ENCODE measurements around the gene SRSF11.
"Not testable (repeated sequence)": the region's sequence is repeated elsewhere in the genome, so short reads cannot be mapped to it uniquely, and the experiment has no call there.

The SRSF11 gene

DNA sequence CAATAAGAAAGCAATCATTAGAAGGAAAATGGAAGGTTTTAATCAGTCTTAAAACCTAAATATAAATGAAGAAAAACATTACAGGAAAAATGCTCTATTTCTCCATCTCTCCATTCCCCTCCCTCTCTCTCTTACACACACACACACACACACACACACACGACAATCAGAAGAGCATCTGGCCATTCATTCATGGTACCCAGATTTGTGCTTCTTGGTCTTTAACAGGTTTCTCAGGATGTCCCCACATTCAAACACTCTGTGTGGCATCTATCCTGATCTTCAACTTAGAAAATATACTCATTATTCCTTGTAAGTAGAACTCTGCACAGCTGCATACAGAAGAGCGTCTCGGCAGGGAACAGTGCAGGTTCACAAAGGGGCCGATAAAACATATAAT, 16.6 kb upstream of the SRSF11 start:
- no peaks in the 10 kb centered on the region for H3K27me3 ChIP-seq (ENCODE audit: control insufficient read depth, insufficient read depth, low read length)
- H3K4me3 ChIP-seq (ENCODE audit: low read length), result peak overlapping the region; percentile 100
- H3K9me3 ChIP-seq (ENCODE audit: control insufficient read depth, low read depth, low read length), result no peaks in the 10 kb centered on the region
- peaks cover 8% of the 10 kb centered on the region for H3K36me3 ChIP-seq (ENCODE audit: control insufficient read depth, low read depth, low read length)
- H3K4me1 ChIP-seq (ENCODE audit: control insufficient read depth, low read depth, low read length), result peaks cover 4% of the 10 kb centered on the region
- H3K9ac ChIP-seq (ENCODE audit: low read length), result peak overlapping the region; percentile 99
- H3K27ac ChIP-seq (ENCODE audit: low read length), result peak overlapping the region; percentile 31

DNA sequence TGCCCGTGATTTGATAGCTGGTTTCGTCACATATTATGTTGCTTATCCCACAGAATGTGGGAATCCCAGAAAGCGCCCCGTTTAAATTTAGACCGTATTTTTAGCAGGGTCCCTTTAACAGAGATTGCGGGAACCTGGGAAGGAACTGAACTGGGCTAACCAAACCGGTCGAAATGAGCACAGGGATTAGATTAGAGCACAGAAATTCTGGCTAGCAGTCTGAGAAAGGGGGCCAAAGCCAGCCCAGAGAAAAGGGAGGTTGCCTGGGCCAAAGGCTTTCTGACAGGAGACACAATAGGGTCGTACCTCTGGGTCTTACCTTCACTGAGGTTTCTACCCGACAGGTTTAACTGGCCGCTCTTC, 16.1 kb upstream of the SRSF11 start:
- peak overlapping the region; percentile 100 for H3K4me3 ChIP-seq (ENCODE audit: low read length)
- peaks cover 8% of the 10 kb centered on the region for H3K36me3 ChIP-seq (ENCODE audit: control insufficient read depth, low read depth, low read length)
- peak overlapping the region; percentile 31 for H3K27ac ChIP-seq (ENCODE audit: low read length)
- peaks cover 4% of the 10 kb centered on the region for H3K4me1 ChIP-seq (ENCODE audit: control insufficient read depth, low read depth, low read length)
- no peaks in the 10 kb centered on the region for H3K27me3 ChIP-seq (ENCODE audit: control insufficient read depth, insufficient read depth, low read length)
- peak overlapping the region; percentile 99 for H3K9ac ChIP-seq (ENCODE audit: low read length)
- no peaks in the 10 kb centered on the region for H3K9me3 ChIP-seq (ENCODE audit: control insufficient read depth, low read depth, low read length)

DNA sequence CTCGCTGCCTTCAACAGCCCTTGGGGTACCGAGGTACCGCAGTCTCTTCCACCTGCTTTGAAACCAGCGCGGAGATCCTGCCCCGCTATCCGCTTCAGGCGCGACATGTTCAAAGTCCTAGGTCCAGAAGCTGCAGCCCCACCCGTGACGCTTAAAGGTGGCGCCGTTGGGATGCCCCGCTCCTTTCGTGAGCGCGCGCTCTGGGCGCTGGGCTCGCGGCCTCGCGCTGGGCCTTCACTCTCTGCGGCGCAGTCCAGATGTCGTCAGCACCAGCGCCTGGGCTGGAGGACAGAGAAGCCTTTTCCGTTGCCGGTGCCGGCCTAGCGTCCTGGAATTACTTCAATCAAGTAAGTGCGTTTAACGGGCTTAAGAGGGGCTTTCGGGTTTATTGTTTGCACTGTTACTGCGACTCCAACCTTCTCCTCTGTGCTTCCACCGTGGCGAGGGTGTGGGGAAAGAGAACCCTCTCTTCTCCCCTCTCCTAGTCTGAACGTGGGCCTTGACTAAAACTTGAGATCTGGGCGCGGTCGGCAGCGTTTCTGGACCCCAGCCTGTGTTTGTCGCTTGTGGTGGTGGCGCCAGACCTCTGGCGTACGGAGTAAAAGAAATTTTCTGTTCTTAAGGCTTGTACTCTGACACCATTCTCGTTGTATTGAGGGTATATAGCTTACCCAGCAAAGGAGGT, 15.6 kb upstream of the SRSF11 start, which contains the start of gene LRRC40:
Gene LRRC40 (minus strand): TSS at position 146 of the 685 bp plus-strand sequence. CDS start 39 bp downstream, at position 107.
- Histone ChIP-seq H3K9me3 (ENCODE audit: control insufficient read depth, low read depth, low read length) (no peaks in the 10 kb centered on the region), H3K36me3 (ENCODE audit: control insufficient read depth, low read depth, low read length) (peaks cover 8% of the 10 kb centered on the region), H3K27me3 (ENCODE audit: control insufficient read depth, insufficient read depth, low read length) (no peaks in the 10 kb centered on the region), H3K9ac (ENCODE audit: low read length) (peak within 1 kb of the TSS; percentile 99), H3K27ac (ENCODE audit: low read length) (peak within 1 kb of the TSS; percentile 97), H3K4me1 (ENCODE audit: control insufficient read depth, low read depth, low read length) (peaks cover 4% of the 10 kb centered on the region), H3K4me3 (ENCODE audit: low read length) (peak within 1 kb of the TSS; percentile 100)

DNA sequence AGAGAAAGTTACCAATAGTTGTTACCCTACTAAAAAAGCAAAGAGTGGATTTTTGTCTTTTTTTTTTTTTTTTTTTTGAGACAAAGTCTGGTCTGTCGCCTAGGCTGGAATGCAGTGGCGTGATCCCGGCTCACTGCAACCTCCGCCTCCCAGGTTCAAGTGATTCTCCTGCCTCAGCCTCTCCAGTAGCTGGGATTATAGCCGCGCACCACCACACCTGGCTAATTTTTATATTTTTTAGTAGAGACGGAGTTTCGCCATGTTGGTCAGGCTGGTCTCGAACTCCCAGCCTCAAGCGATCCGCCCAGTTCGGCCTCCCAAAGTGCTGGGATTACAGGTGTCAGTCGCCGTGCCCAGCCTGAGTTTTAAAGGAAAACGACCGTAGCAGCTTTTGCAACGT, 14.3 kb upstream of the SRSF11 start:
- not testable (repeated sequence) for H3K9ac ChIP-seq (ENCODE audit: low read length); H3K4me1 ChIP-seq (ENCODE audit: control insufficient read depth, low read depth, low read length); H3K36me3 ChIP-seq (ENCODE audit: control insufficient read depth, low read depth, low read length); H3K27me3 ChIP-seq (ENCODE audit: control insufficient read depth, insufficient read depth, low read length); H3K9me3 ChIP-seq (ENCODE audit: control insufficient read depth, low read depth, low read length); H3K27ac ChIP-seq (ENCODE audit: low read length)
- H3K4me3 ChIP-seq (ENCODE audit: low read length), result peak overlapping the region; percentile 100

DNA sequence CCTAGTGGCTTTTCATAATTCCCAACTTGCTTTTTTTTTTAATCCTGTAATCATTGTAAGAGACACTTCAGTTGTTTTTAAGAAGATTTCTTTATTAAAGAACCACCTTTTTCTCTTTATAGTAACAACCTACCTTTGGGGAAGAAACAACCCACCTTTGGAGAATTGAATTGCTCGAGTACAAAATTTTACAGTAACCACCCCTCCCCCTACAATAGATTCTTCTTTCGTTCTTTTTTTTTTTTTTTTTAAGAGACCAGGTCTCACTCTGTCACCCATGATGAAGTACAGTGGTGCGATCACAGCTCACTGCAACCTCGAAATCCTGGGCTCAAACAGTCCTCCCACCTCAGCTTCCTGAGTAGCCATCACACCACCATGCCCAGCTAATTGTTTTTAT, 13.7 kb upstream of the SRSF11 start:
- no peak overlapping the region for H3K27ac ChIP-seq (ENCODE audit: low read length)
- no peaks in the 10 kb centered on the region for H3K9me3 ChIP-seq (ENCODE audit: control insufficient read depth, low read depth, low read length)
- no peaks in the 10 kb centered on the region for H3K27me3 ChIP-seq (ENCODE audit: control insufficient read depth, insufficient read depth, low read length)
- peaks cover 4% of the 10 kb centered on the region for H3K4me1 ChIP-seq (ENCODE audit: control insufficient read depth, low read depth, low read length)
- peaks cover 8% of the 10 kb centered on the region for H3K36me3 ChIP-seq (ENCODE audit: control insufficient read depth, low read depth, low read length)
- no peak overlapping the region for H3K4me3 ChIP-seq (ENCODE audit: low read length)
- no peak overlapping the region for H3K9ac ChIP-seq (ENCODE audit: low read length)

DNA sequence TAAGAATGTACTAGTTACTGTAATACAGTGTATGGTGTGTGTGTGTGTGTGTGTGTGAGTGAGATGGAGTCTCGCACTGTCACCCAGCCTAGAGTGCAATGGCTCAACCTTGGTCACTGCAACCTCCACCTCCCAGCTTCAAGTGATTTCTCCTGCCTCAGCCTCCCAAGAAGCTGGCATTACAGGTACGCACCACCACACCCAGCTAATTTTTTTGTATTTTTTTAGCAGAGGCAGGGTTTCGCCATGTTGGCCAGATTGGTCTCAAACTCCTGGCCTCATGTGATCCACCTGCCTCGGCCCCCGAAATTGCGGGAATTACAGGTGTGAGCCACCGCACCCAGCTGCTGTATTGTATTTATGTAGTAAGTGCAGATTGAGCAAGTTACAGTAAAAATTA, 12.9 kb upstream of the SRSF11 start:
- Histone ChIP-seq H3K9me3 (ENCODE audit: control insufficient read depth, low read depth, low read length) (no peaks in the 10 kb centered on the region), H3K27me3 (ENCODE audit: control insufficient read depth, insufficient read depth, low read length) (no peaks in the 10 kb centered on the region), H3K36me3 (ENCODE audit: control insufficient read depth, low read depth, low read length) (peaks cover 8% of the 10 kb centered on the region), H3K27ac (ENCODE audit: low read length) (no peak overlapping the region), H3K9ac (ENCODE audit: low read length) (no peak overlapping the region), H3K4me3 (ENCODE audit: low read length) (no peak overlapping the region), H3K4me1 (ENCODE audit: control insufficient read depth, low read depth, low read length) (peaks cover 4% of the 10 kb centered on the region)

DNA sequence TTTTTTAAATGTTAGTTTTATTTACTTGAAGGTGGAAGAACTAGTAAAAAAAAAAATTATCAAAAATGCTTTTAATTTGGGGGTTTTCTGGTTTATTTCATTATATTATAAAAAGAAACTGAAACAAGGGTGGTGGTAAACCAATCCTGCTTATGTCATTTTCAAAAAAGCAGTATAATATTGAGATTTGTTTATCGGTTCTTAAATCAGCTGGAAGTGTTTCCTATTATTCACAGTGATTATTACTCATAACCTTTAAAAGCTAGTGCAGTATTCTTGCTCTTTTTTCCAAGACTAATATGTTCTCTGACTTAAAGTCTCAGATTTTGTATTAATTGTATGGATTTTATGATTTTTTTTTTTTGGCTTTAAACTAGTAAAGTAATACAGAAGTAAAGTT, 10.4 kb upstream of the SRSF11 start:
- Histone ChIP-seq H3K4me1 (ENCODE audit: control insufficient read depth, low read depth, low read length) (no peaks in the 10 kb centered on the region), H3K27me3 (ENCODE audit: control insufficient read depth, insufficient read depth, low read length) (no peaks in the 10 kb centered on the region), H3K9me3 (ENCODE audit: control insufficient read depth, low read depth, low read length) (no peaks in the 10 kb centered on the region), H3K9ac (ENCODE audit: low read length) (no peak overlapping the region), H3K27ac (ENCODE audit: low read length) (no peak overlapping the region), H3K4me3 (ENCODE audit: low read length) (no peak overlapping the region), H3K36me3 (ENCODE audit: control insufficient read depth, low read depth, low read length) (peaks cover 8% of the 10 kb centered on the region)

DNA sequence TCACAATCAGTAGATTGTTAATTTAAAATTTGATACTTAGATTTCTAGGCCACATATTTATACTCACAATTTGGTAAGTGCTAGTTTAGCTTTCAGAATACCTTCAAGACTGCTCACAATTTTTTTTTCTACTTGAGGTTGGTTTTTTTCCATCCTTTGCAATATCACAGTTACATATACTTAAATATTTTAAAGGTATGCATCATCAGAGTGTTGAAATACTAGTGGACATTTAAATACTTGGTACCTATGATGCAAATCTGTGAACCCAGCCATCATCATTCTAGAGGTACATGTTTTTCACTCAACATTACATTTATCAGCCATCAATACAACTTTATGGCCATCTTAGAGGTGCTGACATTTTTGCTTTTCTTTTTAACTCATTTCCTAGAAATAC, 9.6 kb upstream of the SRSF11 start:
- Histone ChIP-seq H3K36me3 (ENCODE audit: control insufficient read depth, low read depth, low read length) (peaks cover 8% of the 10 kb centered on the region), H3K27me3 (ENCODE audit: control insufficient read depth, insufficient read depth, low read length) (no peaks in the 10 kb centered on the region), H3K9me3 (ENCODE audit: control insufficient read depth, low read depth, low read length) (no peaks in the 10 kb centered on the region), H3K4me3 (ENCODE audit: low read length) (no peak overlapping the region), H3K27ac (ENCODE audit: low read length) (no peak overlapping the region), H3K9ac (ENCODE audit: low read length) (no peak overlapping the region), H3K4me1 (ENCODE audit: control insufficient read depth, low read depth, low read length) (no peaks in the 10 kb centered on the region)

DNA sequence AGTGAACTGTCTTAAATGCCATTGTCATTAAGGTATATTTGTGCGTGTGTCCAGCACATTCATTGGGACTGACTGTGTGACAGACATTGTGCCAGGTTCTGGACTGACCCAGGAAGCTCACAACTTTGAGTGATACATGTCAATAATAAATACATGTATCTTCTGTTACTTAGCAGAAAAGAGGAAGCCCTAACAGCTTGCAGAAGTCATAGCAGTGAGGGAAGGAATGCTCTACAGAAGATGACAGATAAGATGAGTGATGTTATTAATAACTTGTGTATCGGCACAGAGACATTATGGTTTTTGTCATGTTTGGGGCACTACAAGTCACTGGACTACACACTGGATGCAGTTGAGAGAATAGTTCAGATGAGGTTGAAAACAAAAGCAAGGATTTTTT, 1.2 kb upstream of the SRSF11 start:
- Histone ChIP-seq H3K9me3 (ENCODE audit: control insufficient read depth, low read depth, low read length) (no peaks in the 10 kb centered on the region), H3K27ac (ENCODE audit: low read length) (no peak overlapping the region), H3K4me1 (ENCODE audit: control insufficient read depth, low read depth, low read length) (peaks cover 10% of the 10 kb centered on the region), H3K4me3 (ENCODE audit: low read length) (no peak overlapping the region), H3K9ac (ENCODE audit: low read length) (no peak overlapping the region), H3K36me3 (ENCODE audit: control insufficient read depth, low read depth, low read length) (peaks cover 23% of the 10 kb centered on the region), H3K27me3 (ENCODE audit: control insufficient read depth, insufficient read depth, low read length) (no peaks in the 10 kb centered on the region)

DNA sequence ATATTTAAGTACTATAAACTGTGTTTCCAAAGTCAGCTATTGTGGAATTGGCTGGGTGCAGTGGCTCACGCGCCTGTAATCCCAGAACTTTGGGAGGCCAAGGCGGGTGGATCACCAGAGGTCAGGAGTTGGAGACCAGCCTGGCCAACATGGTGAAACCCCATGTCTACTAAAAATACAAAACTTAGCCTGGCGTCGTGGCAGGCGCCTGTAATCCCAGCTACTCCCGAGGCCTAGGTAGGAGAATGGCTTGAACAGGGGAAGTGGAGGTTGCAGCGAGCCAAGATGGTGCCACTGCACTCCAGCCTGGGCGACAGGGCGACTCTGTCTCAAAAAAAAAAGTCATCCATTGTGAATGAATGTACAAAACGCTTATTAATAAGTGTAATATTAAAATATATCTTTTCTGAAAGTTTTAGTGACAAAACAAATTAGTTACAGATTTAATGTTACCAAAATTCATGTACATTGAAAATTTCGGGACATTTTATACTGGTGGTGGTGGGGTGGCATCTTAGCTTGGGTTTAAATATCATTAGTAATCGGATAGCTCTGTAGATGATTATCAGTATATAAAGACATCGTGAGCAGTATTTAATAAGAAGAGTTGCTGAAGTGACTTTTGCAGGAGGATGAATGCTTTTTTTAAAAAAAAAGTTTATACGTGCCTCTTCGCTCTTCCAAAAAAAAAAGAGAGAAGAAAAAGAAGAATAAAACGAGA, 503 bp upstream of the SRSF11 start:
- Histone ChIP-seq H3K9ac (ENCODE audit: low read length) (peak overlapping the region; percentile 99), H3K36me3 (ENCODE audit: control insufficient read depth, low read depth, low read length) (peaks cover 28% of the 10 kb centered on the region), H3K9me3 (ENCODE audit: control insufficient read depth, low read depth, low read length) (no peaks in the 10 kb centered on the region), H3K27me3 (ENCODE audit: control insufficient read depth, insufficient read depth, low read length) (no peaks in the 10 kb centered on the region), H3K4me3 (ENCODE audit: low read length) (peak overlapping the region; percentile 99), H3K27ac (ENCODE audit: low read length) (peak overlapping the region; percentile 67), H3K4me1 (ENCODE audit: control insufficient read depth, low read depth, low read length) (peaks cover 10% of the 10 kb centered on the region)

DNA sequence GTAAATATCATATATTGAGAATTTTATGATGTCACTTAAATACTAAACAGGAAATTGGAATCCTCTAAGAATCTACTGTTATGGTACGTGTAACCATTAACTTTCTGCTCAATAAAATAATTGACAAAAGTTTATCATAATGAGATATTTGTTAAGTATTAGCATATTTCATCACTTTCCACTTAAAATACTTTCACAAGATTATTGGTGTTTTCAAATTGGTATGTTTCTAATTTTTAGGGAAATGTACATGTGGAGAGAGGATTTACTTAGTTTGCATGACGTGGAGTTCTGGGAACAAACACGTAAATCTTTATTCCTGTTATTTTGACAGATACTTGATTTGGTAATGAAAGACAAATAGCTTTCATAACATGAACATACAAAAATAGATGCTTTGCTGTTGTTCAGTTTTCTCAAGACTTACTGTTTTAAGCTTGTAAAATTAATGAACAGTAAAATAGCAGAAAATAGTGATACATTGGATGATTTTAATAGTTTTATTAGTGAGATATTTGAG, 1.6 kb downstream of the SRSF11 start:
- Histone ChIP-seq H3K9me3 (ENCODE audit: control insufficient read depth, low read depth, low read length) (no peaks in the 10 kb centered on the region), H3K9ac (ENCODE audit: low read length) (peak overlapping the region; percentile 99), H3K4me1 (ENCODE audit: control insufficient read depth, low read depth, low read length) (peaks cover 10% of the 10 kb centered on the region), H3K27me3 (ENCODE audit: control insufficient read depth, insufficient read depth, low read length) (no peaks in the 10 kb centered on the region), H3K4me3 (ENCODE audit: low read length) (peak overlapping the region; percentile 99), H3K36me3 (ENCODE audit: control insufficient read depth, low read depth, low read length) (peaks cover 38% of the 10 kb centered on the region), H3K27ac (ENCODE audit: low read length) (no peak overlapping the region)

DNA sequence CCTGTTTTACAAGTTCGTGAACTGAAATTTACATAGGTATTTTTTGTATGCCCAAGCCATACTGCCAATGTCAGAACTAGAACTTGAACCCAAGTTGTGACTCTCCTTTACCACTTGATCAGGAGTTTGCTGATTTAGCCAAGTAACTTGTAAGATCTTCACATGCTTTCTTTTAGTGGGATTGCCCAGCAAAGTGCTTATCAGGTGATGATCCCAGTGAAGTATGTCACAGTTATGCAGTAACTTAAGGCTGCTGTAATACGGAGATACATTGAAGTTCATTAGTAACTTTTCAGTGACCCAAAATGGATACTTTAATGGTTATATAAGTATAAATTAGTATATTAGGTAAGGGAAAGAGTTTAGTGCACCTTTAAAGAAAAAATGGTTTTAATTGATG, 3.8 kb downstream of the SRSF11 start:
- H3K4me3 ChIP-seq (ENCODE audit: low read length), result no peak overlapping the region
- no peaks in the 10 kb centered on the region for H3K9me3 ChIP-seq (ENCODE audit: control insufficient read depth, low read depth, low read length)
- H3K36me3 ChIP-seq (ENCODE audit: control insufficient read depth, low read depth, low read length), result peaks cover 60% of the 10 kb centered on the region
- H3K27ac ChIP-seq (ENCODE audit: low read length), result no peak overlapping the region
- peaks cover 10% of the 10 kb centered on the region for H3K4me1 ChIP-seq (ENCODE audit: control insufficient read depth, low read depth, low read length)
- no peaks in the 10 kb centered on the region for H3K27me3 ChIP-seq (ENCODE audit: control insufficient read depth, insufficient read depth, low read length)
- no peak overlapping the region for H3K9ac ChIP-seq (ENCODE audit: low read length)
